Activated naive CD4-positive, alpha-beta T cell (primary cell): ENCODE results near the gene NAIF1.
"Not testable (repeated sequence)": the region's sequence is repeated elsewhere in the genome, so short reads cannot be mapped to it uniquely, and the experiment has no call there.

Experiments
- DNase-seq, 4 experiments: peaks; one replicate each; lab custom pipeline; 2025; lab: John Stamatoyannopoulos, UW

Gene NAIF1

DNA sequence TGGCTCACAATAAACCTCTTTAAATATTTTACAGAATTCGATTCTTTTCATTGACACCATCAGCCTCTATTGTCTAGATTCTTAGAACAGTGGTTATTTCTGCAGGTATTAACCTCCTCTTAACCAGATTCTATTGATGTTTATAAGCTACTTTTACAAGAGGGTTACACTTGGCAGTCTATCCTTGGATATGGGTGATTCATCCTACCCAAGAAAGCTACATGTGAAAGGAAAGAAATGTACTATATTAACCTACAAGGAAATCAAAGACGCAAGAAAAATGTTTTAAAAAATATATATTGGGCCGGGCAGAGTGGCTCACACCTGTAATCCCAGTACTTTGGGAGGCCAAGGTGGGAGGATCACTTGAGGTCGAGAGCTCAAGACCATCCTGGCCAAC, 17.6 kb upstream of the NAIF1 start:
- DNase-seq, result no peak

DNA sequence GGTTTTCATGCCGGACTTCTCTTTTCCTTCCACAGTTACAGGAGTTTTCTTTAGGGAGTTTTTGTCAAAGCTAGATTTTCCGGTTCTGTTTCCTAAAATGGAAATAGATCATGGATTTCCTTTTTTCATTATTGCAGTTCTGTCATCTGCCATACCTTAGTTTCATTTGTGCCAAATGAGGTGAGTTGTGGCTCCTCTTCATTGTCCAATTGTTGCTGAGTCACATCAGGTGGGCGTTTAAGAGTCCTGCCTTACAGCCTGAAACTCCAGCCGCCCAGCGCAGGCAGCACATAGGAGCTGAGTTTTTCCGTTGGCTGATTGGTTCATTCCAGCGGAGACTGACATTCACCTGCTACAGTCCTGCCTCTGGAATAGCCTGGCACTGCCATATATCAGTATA, 15.0 kb upstream of the NAIF1 start:
- no peak for DNase-seq

GRCh38 chr9:128081056-128081455, 13.9 kb upstream of the NAIF1 start:
- DNase-seq, result no peak

GRCh38 chr9:128080206-128080605, 13.1 kb upstream of the NAIF1 start:
- no peak for DNase-seq

DNA sequence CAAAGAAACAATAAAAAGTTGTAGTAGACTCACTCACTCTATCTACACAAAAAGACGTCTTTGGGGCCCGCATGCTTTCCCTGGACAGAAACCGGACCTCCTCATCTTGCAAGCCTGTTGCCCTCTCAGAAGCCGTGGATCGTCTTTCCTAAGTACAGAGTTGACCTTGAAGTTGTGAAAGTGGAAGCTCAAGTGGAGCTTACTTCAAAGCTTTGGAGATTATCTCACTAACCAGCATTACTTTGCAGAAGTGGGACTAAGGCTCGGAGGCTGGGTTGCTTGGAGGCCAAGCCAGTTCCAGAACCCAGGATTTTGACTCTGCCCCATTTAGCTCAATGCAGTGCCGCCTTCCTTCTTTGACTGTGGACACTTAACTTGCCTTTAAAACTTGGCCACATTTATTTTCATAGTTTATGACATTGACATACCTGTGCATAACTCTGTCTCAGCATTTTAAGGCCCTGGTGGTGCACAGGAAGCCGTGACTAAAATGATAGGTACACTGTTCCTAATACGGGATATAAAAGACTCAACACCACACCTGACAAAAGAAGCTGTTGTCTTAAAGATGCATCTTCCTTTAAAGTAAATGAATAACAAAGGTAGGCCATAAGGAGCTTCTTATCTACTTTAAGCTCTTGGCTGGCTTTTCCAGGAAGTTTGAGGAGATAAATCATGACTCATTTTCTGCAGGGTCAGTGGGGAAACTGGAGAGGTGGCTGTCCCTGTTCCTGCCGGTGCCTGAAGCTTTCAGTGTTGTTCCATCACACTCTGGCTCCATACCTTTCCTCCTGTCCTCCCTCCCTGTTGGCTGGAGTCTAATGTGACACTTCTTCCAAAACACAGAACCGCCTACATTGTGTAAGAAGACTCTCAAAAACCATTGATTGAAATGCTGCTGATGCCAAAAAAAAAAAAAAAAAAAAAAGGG, 11.6 kb upstream of the NAIF1 start:
- DNase-seq, result no peak

- DNase-seq, result no peak
These were observed 10.9 kb upstream of the NAIF1 start for GRCh38 chr9:128077847-128078503.

DNA sequence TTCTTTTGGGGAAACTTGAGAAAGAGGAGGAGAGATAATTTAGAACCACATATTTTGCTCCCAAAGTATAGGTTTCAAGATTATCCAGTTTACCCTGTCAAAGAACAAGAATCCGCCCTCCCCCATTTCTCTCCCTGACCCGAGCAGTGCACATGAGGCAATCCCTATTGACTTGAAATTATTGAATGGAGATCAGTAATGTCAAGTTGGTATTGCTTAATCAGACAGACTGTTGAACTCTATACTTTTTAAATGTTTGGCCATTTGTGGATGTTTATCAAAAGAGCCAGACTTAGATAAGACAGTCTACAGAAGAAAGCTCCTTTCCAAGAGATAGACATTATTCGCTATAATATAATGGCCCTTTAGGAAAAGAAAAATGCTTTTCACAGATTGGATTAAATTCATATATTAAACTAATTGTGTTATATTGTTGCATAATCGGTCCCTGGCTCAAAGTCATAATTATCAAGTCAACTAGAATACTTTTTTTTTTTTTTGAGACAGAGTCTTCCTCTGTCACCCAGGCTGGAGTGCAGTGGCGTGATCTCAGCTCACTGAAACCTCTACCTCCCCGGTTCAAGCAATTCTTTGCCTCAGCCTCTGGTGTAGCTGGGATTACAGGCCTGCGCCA, 6.2 kb upstream of the NAIF1 start:
- no peak for DNase-seq

GRCh38 chr9:128072144-128073021, 5.3 kb upstream of the NAIF1 start:
- no peak for DNase-seq

DNA sequence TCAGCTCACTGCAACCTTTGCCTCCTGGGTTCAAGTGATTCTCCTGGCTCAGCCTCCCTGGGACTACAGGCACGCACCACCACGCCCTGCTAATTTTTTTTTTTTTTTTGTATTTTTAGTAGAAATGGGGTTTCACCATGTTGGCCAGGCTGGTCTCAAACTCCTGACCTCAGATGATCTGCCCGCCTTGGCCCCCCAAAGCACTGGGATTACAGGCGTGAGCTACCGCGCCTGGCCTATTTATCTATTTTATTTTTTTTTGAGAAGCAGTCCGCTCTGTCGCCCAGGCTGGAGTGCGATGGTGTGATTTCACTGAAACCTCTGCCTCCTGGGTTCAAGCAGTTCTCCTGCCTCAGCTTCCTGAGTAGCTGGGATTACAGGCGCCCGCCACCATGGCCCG, 4.4 kb upstream of the NAIF1 start:
- DNase-seq, result not testable (repeated sequence)

DNA sequence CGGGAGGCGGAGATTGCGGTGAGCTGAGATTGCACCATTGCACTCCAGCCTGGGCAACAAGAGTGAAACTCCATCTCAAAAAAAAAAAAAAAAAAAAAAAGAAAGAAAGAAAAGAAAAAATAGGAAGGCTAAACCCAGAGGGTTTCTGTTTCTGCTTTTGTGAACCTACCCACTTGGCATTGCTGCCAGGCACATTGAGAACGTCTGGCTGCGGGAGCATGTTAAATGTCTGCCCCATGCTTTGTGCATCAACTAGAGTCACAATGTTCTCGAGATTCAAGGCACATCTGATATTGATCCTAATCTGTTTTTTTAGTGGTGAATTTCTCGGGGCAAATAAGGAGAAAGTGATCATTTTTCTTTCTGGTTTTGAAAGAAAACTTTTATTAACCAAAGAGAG, 3.8 kb upstream of the NAIF1 start:
- no peak for DNase-seq

- DNase-seq, result peak in 1 of 4 experiments; percentile 45
These were observed 1.5 kb upstream of the NAIF1 start for GRCh38 chr9:128068386-128069205.

GRCh38 chr9:128067645-128068385, 695 bp upstream of the NAIF1 start, which contains the start of gene SLC25A25:
TSS of gene SLC25A25 (plus strand) at chr9:128068232. CDS start at chr9:128068320, 88 bp downstream.
- DNase-seq, result peak; percentile 98 to 100 (median 99)

- no peak for DNase-seq
These were observed 1.0 kb downstream of the NAIF1 start for GRCh38 chr9:128065907-128066712.

DNA sequence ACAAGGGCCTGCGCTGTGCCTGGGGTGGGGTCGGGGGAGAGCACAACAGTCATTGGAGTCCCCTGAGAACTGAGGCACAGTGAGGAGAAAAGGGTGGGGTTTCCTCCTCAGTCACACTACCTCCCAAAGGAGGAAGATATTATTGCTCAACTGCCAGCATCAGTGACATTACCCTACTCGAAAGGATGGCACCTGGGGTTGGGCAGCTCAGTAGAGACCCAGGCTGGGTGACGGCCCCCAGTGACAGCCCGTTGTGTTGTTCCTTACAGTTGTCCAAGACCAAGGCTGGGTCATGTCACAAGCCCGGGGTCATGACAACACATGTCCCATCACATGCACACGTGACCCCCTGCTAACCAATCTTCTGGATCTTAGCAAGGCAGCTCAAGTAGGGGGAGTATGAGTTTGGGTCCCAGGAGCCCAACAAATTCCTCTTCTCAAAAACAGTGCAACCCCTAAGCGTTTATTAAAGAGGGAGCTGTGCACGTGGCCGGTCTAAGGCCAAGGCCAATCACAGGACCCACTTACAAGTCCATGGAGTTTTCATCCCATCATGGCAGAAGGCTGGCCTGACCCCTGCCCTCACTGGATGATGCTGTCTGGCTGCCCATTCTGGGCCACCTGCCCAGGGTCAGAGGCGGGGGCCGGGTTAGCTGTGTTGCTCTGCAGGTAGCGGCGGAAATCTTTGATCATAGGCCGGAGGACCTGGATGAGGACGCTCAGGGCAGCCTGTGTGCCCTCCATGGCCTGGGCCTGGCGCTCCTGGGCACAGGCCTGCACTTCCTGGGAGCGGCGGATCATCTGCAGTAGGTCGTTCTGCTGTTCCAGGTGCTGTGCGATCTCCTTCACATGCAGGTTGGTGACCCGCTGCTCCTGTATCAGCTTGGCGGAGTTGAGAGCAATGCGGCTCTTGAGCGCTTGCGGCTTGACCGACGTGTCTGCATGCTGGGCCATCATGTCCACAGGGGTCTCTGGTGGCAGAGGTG, 4.0 kb downstream of the NAIF1 start:
- DNase-seq, result no peak

- DNase-seq, result no peak
These were observed 4.8 kb downstream of the NAIF1 start for GRCh38 chr9:128062279-128062678.

- DNase-seq, result no peak
These were observed 5.7 kb downstream of the NAIF1 start for GRCh38 chr9:128061275-128061960.

DNA sequence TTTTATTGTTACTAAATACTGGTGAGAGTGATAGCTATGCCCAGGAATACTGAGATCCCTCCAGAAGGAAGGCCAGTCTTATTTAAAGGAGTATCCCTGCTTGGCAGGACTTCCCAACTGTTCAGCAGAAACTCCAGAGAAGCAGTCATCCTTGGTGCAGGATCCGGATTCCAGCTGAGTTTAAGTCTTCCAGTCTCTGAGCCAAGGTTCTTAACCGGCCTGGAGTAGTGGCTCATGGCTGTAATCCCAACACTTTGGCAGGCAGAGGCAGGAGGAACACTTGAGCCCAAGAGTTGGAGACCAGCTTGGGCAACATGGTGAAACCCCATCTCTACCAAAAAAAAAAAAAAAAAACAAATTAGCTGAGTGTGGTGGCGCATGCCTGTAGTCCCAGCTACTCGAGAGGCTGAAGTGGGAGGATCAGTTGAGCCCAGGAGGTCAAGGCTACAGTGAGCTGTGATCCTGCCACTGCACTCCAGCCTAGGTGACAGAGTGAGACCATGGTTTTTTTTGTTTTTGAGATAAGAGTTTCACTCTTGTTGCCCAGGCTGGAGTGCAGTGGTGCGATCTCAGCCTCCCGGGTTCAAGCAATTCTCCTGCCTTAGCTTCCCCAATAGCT, 7.6 kb downstream of the NAIF1 start:
- DNase-seq, result no peak
